Stromal cell of bone marrow (primary cell): Measurements from ENCODE around the gene FAM222B.

Experiments used
- DNase-seq: peaks from one replicate; pipeline ENCODE4 v3.0.0-alpha.2; 2012; ENCODE audit warnings: low read depth

FAM222B gene

DNA sequence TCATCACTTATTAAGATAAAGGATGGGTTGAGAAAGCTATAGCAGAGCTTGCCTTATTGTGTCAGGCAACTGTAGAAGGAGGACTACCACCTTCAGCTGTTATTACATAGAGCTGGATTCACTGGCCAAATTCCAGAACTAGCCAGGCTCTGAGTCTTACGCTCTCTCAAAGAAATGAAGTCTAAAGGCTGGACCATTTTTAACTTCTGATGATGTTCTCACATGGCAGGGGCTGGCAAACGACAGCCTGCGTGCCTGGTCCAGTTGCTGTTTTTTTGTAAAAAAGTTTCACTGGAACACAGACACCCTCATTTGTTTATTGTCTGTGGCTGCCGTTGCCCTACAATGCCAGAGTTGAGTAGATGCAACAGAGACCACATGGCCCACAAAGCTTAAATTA is 77.6 kb downstream of the FAM222B start:
- no peak for DNase-seq

DNA sequence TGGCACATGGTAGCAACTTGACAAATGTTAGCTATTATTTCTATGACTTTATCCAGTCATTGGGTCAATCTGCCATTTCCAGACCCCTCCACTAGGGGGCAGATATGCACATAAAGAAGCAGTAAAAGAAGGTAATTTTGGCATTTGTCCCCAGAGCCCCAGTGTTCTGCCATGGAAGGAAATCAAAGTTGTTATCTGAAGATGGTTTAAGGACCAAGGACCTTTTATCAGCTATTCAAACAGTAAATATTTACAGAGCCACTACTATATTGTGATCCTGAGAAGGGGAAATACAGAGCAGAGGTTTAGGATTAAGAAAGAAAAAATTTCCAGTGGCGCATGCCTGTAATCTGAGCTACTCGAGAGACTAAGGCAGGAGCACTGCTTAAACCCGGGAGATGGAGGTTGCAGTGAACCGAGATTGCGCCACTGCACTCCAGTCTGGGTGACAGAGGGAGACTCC is 78.8 kb downstream of the FAM222B start:
- peak; percentile 68 for DNase-seq

DNA sequence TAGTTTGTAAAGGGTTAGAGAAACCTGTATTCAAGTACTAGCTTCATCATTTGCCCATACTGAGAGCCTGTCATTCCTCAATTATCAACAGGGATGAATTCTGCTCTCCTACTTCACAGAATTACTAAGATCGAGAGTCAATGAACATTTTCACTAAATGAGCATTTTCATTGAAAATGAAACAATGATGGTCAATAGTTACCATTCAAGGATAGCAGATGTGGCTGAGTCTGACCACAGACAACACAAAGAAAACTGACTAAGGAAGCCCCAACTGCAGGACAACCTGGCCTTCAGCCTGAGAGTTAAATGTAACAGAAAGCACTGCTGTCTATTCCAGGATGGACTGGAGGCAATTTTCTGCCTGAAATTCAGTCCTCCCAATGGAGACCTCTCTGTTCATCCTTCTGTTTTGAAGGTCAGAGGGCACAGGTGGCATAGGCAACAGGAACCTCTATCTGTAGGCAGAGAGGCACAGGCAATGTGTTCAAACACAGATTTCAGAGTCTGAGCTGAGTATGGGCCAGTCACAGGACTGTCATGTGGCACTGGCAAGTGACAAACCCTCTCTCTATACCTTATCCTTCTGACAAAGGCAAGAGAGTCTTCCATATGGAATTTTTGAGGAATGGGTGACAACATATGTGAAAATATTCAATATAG is 79.3 kb downstream of the FAM222B start:
- no peak for DNase-seq

DNA sequence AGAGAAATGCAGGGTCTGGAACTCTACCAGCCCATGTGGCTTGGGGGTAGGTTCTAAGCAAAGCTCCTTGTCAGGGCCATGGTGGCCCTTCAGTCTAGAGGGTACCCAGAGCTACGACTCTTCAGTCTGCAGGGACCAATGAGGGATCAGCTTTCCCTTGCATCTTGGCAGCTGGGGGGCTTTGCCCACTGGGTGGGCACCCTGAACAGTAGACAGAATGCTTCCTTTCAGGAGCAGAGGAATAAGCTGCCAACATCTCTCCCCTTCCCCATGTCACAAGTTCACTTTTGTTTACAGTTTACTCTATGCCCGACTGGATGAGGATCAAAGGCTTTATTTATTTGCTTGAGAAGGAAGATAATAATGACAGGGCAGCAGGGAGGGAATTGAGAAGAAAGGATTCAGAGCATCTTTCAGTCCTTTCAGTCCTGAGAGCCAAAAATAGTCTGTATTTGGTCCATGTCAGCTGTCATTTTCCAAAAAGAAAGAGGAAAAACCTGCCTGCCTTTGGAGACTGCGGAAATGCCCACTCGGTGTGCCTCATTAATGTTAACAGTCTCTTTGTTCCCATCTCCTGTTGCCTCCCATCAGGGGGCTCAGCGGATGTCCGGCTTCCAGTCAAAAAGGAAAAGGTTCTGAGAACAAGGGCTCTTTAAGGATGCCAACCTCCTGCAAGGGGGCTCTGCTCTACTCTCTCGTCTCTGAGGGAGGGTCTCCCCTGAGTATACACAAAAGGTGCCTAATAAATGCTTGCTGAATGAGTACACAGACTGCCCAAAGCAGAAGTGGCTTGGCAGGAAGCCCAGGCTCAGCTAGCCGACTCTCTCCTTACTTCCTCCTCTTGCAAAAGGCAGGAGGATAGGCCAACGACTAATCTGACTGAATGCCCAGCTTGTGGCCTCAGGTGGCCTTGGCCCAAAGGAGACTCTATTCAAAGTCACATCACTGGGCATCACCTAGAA is 81.7 kb downstream of the FAM222B start:
- no peak for DNase-seq

DNA sequence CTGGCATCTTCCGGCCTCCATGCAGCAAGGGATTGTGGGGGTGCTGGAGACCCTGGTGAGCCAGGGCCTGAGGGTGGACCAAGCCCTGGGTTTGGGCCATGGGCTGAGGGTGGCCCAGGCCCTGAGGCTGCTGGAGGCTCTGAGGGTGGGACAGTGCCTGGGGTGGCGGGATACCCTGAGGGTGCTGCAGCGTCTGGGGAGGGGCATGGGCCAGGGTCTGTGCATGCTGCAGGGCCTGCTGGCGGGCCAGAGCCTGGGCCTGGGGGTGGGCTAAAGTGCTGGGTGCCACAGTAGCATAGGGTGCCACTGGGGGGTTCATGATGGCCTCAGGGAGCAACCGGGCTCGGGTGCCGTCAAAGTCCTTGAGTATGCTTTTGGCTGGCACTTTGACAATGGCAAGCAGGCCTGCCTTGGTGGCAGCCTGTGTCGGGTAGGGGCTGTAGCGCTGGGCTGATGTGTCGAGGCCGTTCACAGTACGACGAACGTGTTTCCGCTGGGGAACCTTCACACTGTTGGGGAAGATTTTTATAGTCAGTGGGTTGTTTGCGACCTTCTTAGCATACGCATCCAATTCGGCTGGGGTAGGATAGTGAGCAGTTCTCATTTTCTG is 83.2 kb downstream of the FAM222B start:
- DNase-seq, result no peak

DNA sequence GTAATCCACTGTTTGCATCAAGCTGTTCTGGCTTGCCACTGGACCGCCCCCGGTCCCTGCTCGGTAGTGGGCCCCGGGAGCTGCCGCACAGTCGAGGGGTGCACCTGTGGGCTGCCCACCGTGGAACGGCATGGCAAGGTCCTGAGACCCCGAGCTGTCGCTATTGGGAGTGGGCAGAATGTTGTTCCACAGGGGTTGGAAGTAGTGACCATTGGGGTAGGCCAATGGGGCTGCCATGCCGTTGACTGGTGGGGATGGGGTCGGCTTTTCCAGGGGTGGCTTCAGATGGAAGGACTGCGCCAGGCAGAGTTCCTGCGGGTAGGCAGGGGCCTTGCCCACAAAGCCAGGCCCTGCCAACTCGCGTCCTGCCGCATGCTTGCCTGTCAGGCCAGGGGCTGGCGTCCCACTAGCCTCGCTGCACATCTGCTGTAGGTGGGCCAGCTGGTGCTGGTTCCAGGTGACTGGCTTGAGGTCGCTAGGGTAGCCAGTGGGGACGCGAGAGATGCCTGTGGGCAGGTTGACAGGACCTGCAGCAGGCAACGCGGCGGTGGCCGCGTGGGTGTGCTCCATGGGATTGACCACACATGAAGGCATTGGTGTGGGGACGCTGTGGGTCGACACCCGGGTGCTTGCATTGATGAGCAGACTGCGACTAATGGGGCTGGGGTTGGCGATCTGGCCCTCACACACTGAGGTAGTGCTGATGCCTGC is 84.0 kb downstream of the FAM222B start:
- DNase-seq, result no peak

DNA sequence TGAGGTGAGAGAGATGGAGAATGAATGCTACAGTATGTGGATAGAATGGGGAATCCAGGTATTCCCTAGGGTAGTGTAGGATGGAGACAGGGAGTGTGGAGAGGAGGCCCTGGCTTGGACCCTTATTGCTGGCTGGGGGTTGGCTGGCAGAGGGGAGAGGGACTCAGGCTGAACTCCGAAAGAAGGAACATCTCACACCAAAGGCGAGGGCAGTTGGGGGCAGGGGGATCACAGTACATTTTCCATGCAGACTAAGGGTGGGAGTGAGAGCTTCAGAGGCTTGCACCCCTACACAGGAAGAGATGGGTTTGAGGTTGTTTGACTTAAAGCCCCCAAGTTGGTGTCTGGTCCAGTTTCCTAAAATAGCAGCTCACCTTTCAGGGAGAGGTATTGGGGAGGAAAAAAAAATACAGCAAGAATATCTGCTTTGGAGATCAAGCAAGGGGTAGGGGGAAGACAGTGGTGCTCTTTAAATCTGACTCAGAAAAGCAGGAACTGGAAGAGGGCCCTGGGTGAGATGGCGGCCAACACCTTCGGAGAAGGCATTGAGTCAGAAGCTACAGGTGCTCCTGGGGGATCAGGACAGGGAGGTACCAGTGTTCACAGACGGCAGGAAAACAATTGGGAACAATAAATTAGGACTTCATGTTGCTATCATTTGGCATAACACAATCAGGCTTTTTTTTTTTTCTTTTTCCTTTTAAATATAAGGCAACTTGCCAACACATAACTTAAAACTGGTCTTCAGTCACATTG is 86.4 kb downstream of the FAM222B start:
- DNase-seq, result no peak

DNA sequence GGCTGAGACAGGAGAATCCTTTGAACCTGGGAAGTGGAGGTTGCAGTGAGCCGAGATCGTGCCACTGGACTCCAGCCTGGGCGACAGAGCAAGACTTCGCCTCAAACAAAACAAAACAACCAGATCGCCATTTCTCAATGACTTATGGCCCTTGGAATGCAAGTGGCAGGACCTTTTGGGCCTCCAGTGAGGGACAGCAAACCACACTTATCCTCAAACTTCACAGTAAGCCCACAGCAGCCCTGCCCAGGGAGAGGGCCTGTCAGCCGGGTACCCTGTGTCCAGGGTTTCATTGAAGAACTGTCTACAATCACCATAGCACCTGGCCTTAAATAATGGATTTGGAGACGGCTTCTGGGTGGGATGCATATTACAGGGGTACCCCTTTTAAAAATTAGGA is 87.1 kb downstream of the FAM222B start:
- no peak for DNase-seq

DNA sequence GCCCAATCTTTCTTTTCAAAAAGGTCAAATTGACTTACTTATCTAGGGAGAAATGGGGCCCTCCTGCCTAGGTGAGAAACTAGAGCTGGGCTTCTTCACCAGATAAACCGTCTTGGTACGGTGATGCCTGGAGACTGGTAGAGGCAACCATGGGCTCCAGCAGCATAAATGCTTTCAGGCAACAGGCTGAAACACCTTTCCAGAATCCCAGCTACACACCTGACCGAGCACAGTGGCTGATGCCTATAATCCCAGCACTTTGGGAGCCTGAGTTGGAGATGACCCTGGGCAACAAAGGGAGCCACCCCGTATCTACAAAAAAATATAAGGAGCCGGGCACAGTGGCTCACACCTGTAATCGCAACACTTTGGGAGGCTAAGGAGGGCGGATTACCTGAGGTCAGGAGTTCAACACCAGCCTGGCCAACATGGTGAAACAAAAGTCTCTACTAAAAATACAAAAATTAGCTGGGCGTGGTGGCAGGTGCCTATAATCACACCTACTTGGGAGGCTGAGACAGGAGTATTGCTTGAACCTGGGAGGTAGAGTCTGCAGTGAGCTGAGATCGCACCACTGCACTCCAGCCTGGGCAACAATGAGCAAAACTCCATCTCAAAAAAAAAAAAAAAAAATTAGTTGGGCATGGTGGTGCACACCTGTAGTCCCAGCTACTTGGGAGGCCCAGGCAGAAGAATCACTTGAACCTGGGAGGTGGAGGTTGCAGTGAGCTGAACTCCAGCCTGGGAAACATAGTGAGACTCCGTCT is 90.8 kb downstream of the FAM222B start:
- DNase-seq, result no peak

DNA sequence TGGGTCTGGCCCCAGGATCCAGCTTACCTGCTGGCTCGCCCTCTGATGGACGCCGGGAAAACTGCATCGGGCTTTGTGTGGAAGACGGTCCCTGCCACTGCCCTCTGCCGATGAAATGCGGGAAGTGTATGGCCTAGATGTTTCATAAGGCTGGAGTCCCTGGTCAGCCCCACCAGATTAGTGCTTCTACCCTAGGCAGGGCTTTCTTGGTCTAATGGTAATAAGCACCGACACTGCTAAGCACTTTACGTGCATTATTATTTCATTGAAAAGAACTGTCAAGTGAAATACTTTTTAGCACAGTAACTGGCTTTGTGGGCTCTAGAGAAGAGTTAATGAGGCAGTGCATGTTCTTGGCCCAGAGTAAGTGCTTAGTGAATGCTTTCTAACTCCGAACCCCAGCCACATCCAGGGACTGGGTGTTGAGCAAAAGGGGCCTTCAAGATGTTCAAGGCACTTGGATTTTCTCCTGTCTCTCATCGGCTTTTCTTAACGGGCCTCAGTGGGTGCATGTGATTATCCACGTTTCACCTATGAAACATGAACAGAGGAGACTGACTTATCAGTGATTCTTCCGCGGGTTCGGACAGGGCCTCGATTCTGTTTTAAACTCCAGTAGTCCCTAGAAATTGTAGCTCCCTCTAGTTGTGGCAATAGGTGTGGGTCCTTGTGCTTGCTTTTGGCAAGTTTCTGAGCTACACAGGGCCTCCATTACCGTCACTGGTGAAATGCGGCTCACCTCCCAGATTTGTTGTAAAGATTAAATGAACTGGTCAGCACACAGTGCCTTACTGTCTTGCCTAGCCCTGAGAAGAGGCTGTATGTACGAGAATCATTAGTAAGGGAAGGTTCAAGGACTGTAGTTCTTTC is 92.2 kb downstream of the FAM222B start:
- peak; percentile 85 for DNase-seq

DNA sequence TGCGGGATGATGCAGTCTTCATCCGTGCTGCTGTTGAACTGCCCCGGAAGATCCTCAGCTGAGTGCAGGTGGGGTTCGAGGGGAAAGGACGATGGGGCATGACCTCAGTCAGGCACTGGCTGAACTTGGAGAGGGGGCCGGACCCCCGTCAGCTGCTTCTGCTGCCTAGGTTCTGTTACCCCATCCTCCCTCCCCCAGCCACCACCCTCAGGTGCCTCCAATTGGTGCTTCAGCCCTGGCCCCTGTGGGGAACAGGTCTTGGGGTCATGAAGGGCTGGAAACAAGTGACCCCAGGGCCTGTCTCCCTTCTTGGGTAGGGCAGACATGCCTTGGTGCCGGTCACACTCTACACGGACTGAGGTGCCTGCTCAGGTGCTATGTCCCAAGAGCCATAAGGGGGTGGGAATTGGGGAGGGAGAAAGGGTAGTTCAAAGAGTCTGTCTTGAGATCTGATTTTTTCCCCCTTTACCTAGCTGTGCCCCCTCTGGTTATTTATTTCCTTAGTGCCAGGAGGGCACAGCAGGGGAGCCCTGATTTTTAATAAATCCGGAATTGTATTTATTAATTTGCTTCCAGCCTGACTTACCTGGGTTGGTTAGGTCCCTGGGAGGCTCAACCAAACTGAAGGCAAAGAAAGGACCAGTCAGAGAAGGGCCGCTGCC is 92.9 kb downstream of the FAM222B start:
- DNase-seq, result no peak

DNA sequence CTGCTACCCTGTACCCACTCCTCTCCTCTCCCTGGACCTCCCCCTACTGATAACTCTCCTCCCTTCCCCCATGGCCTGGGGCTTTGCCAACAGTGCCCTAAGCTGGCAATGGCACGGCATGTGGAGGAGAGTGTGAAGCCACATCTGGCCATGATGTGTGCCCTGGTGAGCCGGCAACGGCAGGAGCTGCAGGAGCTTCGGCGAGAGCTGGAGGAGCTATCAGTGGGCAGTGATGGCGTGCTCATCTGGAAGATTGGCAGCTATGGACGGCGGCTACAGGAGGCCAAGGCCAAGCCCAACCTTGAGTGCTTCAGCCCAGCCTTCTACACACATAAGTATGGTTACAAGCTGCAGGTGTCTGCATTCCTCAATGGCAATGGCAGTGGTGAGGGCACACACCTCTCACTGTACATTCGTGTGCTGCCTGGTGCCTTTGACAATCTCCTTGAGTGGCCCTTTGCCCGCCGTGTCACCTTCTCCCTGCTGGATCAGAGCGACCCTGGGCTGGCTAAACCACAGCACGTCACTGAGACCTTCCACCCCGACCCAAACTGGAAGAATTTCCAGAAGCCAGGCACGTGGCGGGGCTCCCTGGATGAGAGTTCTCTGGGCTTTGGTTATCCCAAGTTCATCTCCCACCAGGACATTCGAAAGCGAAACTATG is 93.6 kb downstream of the FAM222B start:
- DNase-seq, result no peak

DNA sequence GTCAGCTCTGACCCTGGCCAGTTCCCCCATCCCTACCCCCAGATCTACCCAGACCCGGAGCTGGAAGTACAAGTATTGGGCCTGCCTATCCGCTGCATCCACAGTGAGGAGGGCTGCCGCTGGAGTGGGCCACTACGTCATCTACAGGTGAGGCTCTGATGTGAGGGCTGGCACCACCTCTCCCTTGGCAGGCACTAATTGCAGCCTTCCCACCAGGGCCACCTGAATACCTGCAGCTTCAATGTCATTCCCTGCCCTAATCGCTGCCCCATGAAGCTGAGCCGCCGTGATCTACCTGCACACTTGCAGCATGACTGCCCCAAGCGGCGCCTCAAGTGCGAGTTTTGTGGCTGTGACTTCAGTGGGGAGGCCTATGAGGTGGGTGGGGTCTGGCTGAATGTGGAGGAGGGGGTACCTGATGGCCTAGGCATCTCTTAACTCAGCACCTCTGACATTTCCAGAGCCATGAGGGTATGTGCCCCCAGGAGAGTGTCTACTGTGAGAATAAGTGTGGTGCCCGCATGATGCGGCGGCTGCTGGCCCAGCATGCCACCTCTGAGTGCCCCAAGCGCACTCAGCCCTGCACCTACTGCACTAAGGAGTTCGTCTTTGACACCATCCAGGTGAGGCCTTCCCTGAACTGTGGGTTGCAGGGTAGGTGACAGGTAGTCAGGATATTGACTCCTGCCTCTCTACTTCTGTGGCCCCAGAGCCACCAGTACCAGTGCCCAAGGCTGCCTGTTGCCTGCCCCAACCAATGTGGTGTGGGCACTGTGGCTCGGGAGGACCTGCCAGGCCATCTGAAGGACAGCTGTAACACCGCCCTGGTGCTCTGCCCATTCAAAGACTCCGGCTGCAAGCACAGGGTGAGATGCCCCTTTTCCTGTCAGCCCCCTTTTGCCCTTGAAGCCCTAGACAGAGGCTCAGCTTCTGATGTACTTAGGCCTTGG is 94.5 kb downstream of the FAM222B start:
- DNase-seq, result no peak

DNA sequence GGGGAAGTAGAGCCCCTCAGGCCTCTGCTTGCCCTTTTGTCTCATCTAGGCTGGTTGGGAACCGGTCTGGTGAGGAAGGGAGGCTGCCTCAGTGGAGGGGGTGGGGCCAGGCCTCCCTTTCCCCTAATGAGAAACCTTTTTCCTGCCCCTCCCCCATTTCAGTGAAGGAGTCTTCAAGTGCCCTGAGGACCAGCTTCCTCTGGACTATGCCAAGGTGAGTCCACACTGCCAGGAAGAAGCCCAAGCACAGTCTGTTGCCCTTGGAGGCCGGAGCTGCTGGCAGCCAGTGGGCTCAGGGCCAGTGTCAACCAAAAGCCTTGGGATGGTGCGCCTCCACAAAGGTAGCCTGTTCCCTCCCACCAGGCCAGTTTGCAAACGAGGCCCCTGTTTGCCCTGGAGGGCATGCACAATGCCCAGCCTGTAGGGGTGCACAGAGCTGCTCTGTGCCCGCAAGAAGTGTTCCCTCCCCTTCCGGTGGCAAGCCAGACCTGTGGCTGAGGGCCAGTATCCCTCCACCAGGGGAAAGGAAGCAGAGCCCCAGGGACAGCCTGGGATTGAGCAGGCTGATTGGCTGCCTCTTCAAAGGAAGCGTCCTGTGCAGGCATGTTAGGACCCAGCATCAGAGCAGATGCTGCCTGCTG is 95.4 kb downstream of the FAM222B start:
- no peak for DNase-seq

DNA sequence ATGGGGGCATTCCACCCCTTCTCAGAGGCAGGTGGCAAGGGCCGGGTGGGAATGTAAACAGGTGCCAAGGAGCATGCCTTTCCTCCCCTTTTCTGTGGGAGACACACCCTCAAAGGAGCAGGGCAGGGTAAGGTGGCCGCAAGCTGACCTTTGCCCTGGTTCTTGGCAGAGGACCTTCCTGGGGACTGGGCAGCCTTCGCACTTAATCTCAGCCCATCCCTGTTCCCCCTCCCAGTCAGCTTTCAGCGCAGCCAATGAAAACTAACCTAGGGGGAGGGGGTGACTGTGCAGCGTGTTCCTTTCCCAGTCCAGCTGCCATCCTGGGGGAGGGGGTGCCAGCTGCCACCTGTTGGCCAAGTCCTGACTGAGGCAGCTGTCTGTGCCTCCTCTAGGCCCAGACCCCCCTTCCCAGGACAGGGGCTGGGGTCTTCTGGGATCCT is 96.0 kb downstream of the FAM222B start:
- no peak for DNase-seq

DNA sequence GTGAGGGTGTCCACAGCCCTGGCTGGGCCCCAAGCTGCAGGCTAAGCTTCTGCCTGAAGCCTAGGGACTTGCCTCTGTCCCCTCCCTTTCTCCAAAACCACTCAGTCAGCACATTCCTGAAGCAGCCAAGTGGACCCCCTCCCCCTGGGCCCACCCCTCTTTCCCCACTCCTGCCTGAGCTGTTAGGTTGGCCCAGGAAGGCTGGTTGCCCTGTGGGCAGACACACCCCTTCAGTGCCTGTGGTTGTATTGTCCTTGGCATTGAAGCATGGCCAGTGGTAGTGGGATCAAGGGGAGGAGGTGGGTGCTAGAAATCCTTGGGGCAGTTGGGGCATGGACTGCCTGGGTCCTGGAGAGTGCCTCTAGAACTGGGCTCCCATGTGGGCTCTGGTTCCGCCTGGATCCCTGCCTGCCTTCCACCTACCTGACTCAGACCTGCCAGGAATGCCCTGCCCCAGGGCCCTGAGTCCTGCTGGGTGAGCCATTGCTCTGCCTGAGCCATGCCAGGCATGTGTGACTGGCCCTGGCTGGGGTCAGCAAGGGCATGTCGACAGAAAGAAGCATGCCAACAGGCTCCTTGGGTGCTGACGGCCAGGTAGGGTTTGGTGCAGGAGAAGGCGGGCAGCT is 96.7 kb downstream of the FAM222B start:
- DNase-seq, result no peak
